ENCODE measurements around the gene DUSP22. TPM values are rescaled to one million over a fixed set of nuclear protein-coding genes. Genes with fewer than 3 reads are reported as not detected.

DUSP22 gene
- total RNA-seq, 1 donor from 2014 or later: 40.0 TPM

GRCh38 chr6:366389-367297, 74.4 kb downstream of the DUSP22 start:
- H3K27ac ChIP-seq: no peak overlapping the region
- Mint-ChIP-seq H3K4me3 (no peak overlapping the region), H3K9me3 (peaks cover 73% of the 10 kb centered on the region), H3K4me1 (peaks cover 14% of the 10 kb centered on the region), H3K36me3 (no peaks in the 10 kb centered on the region), H3K27ac (no peak overlapping the region), H3K27me3 (ENCODE audit: insufficient read depth, low read depth) (peaks cover 2% of the 10 kb centered on the region)
- H3K9me3 ChIP-seq (ENCODE audit: low read depth): peaks cover 22% of the 10 kb centered on the region
- no peaks in the 10 kb centered on the region for H3K27me3 ChIP-seq
- DNase-seq (ENCODE audit: low spot score): no peak
- no peaks in the 10 kb centered on the region for H3K36me3 ChIP-seq
- H4K20me1 ChIP-seq (ENCODE audit: low read depth): no peaks in the 10 kb centered on the region
- no peak overlapping the region for H2AFZ ChIP-seq (replicated peaks)
- no peaks in the 10 kb centered on the region for H3K79me2 ChIP-seq (ENCODE audit: low read depth)
- no peak overlapping the region for H3K9ac ChIP-seq
- TF ChIP-seq CTCF (IDR thresholded peaks at IDR 0.05) (no peak), EZH2phosphoT487 (IDR thresholded peaks at IDR 0.05) (no peak), EZH2 (IDR thresholded peaks at IDR 0.05) (no peak)
- H3K4me1 ChIP-seq: peaks cover 5% of the 10 kb centered on the region
- no peak overlapping the region for H3K4me2 ChIP-seq
- H3F3A ChIP-seq (ENCODE audit: low read depth): peaks cover 4% of the 10 kb centered on the region
- H3K4me3 ChIP-seq: no peak overlapping the region

GRCh38 chr6:367298-367794, 75.1 kb downstream of the DUSP22 start:
- H3K27me3 ChIP-seq: no peaks in the 10 kb centered on the region
- H3K9ac ChIP-seq: no peak overlapping the region
- H3K36me3 Mint-ChIP-seq: no peaks in the 10 kb centered on the region
- no peak overlapping the region for H3K4me2 ChIP-seq
- H3K27ac Mint-ChIP-seq: no peak overlapping the region
- peaks cover 4% of the 10 kb centered on the region for H3K27me3 Mint-ChIP-seq (ENCODE audit: insufficient read depth, low read depth)
- H3K4me3 Mint-ChIP-seq: no peak overlapping the region
- DNase-seq (ENCODE audit: low spot score): no peak
- peaks cover 69% of the 10 kb centered on the region for H3K9me3 Mint-ChIP-seq
- peaks cover 17% of the 10 kb centered on the region for H3K9me3 ChIP-seq (ENCODE audit: low read depth)
- no peaks in the 10 kb centered on the region for H3K79me2 ChIP-seq (ENCODE audit: low read depth)
- no peak overlapping the region for H3K4me3 ChIP-seq
- H3K36me3 ChIP-seq: no peaks in the 10 kb centered on the region
- no peak overlapping the region for H3K27ac ChIP-seq
- TF ChIP-seq EZH2phosphoT487 (IDR thresholded peaks at IDR 0.05): no peak
- no peak for TF ChIP-seq CTCF (IDR thresholded peaks at IDR 0.05)
- no peak for TF ChIP-seq EZH2 (IDR thresholded peaks at IDR 0.05)
- peaks cover 14% of the 10 kb centered on the region for H3K4me1 Mint-ChIP-seq
- H2AFZ ChIP-seq (replicated peaks): no peak overlapping the region
- H3F3A ChIP-seq (ENCODE audit: low read depth): peaks cover 4% of the 10 kb centered on the region
- no peaks in the 10 kb centered on the region for H4K20me1 ChIP-seq (ENCODE audit: low read depth)
- H3K4me1 ChIP-seq: peaks cover 5% of the 10 kb centered on the region

- Histone ChIP-seq H3K9me3 (ENCODE audit: low read depth) (peaks cover 16% of the 10 kb centered on the region), H3K27me3 (no peaks in the 10 kb centered on the region), H3K27ac (no peak overlapping the region), H3K9ac (no peak overlapping the region), H3K4me3 (no peak overlapping the region), H3F3A (ENCODE audit: low read depth) (peaks cover 4% of the 10 kb centered on the region), H3K79me2 (ENCODE audit: low read depth) (no peaks in the 10 kb centered on the region), H2AFZ (replicated peaks) (no peak overlapping the region), H3K36me3 (no peaks in the 10 kb centered on the region), H4K20me1 (ENCODE audit: low read depth) (no peaks in the 10 kb centered on the region), H3K4me1 (peaks cover 5% of the 10 kb centered on the region), H3K4me2 (no peak overlapping the region)
- DNase-seq (ENCODE audit: low spot score): no peak
- peaks cover 14% of the 10 kb centered on the region for H3K4me1 Mint-ChIP-seq
- no peak overlapping the region for H3K27ac Mint-ChIP-seq
- H3K9me3 Mint-ChIP-seq: peaks cover 67% of the 10 kb centered on the region
- no peak overlapping the region for H3K4me3 Mint-ChIP-seq
- H3K27me3 Mint-ChIP-seq (ENCODE audit: insufficient read depth, low read depth): peaks cover 4% of the 10 kb centered on the region
- TF ChIP-seq EZH2phosphoT487 (IDR thresholded peaks at IDR 0.05) (no peak), EZH2 (IDR thresholded peaks at IDR 0.05) (no peak), CTCF (IDR thresholded peaks at IDR 0.05) (no peak)
- H3K36me3 Mint-ChIP-seq: no peaks in the 10 kb centered on the region
Observed at GRCh38 chr6:367891-368630, 75.8 kb downstream of the DUSP22 start.
